Measurements from ENCODE around the gene HGS.

HGS gene

DNA sequence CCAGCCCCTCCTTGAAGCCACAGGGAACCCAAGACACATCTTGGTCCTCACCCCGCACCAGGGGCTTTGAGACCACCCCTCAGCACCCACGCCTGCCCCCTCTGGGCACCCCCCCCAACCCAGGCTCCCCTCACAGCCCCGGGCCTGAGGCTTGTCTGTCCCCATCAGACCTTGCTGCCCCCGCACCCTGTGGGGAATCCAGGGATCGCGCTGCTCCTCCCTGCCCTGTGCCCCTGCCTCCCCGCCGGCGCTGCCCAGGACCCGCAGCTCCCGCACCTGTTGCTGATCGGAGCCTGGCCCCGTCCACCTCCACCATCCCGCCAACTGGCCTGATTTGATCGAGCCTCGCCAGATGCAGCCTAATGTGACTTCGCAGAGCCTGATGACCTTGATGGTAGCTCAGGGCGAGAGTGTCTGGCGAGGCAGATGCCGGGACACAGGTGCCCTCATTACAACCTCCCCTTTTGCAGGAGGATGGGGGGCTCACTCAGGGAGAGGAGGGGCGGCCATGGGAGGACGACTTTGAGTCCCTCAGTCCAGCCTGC lies 57.3 kb downstream of the HGS start:
- DNase-seq (ENCODE audit: low spot score) = no peak

DNA sequence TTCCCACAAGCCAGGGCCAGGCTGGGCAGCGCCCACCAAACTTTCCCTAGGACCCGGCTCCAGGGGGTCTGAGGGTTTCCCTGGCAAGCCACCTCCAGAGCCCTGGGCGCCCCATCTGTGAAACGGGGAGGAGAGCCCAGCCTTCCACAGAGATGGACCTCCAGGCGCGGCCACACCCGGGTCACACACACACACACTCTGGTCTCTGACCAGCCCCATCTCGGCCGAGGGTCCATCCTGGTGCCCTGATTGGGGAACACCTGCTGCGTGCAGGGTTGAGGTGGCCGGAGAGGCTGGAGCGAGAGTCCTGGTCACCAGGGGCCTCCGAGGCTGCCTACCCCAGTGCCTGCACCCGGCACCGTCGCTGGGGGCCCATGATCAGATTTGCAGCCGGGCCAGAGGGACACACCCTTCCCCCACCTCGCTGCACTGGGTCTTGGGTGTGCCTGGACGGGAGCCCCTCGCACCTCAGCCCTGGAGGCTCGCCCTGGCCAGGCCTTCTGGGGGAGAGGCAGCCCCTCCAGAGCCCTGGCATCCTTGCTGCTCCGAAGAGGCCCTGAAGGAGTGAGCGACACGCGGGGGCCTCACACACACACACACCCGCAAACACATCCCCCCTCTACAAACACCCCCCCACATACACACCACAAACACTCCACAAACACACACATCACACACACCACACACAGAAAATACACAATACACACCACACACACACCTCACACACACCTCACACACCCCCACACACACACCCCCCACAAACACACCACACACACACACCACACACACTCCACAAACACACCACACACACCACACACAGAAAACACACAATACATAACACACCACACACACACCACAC lies 58.0 kb downstream of the HGS start:
- no peak for DNase-seq (ENCODE audit: low spot score)
